AG04449 (cell line): ENCODE data around the gene ZBTB48.

Source experiments
- CTCF ChIA-PET: fragments of 350-600 bp; formaldehyde crosslinking; extraction: SDS; loops from one replicate; lab custom pipeline; 2021; ENCODE audit warnings: antibody characterized with exemption; lab: Yijun Ruan, JAX
- POLR2A ChIA-PET: fragments of 400-600, 350-600 bp; formaldehyde crosslinking; extraction: SDS; loops from one replicate; lab custom pipeline; 2020; ENCODE audit warnings: antibody characterized with exemption, inconsistent platforms; lab: Yijun Ruan, JAX
- DNase-seq: peaks from one replicate; pipeline ENCODE4 v3.0.0-alpha.2; 2010; ENCODE audit warnings: low read depth, low spot score
- H3K4me3 ChIP-seq: 2 replicates; pipeline ENCODE4 v1.5.1; 2011; ENCODE audit warnings: low read depth, mild to moderate bottlenecking, control low read depth, low read length
- CTCF ChIP-seq: IDR thresholded peaks from one replicate; pipeline ENCODE4 v1.5.1; 2011; ENCODE audit warnings: mild to moderate bottlenecking, moderate library complexity, low read length, control low read depth, inconsistent platforms; ENCODE audit not compliant: insufficient read depth; ENCODE audit errors: missing control alignments

The ZBTB48 gene

GRCh38 chr1:6637770-6638169 lies 58.0 kb downstream of the ZBTB48 start:
- no peak for DNase-seq
- ChIA-PET POLR2A (no interaction called here), CTCF (interaction anchor here (1.0 to 7.6 kb wide), 2 partner anchors 8 to 33 kb away, joined by 4 to 69 read pairs; no protein-coding TSS in a partner anchor)
- TF ChIP-seq CTCF, result no peak
- H3K4me3 ChIP-seq, result no peak overlapping the region

- no peak overlapping the region for H3K4me3 ChIP-seq
- POLR2A ChIA-PET, result no interaction called here
- DNase-seq, result no peak
- CTCF ChIA-PET, result interaction anchor here (0.7 to 7.6 kb wide), 2 partner anchors 8 to 152 kb away, joined by 4 to 69 read pairs; no protein-coding TSS in a partner anchor
- TF ChIP-seq CTCF, result no peak
These were observed 58.4 kb downstream of the ZBTB48 start for GRCh38 chr1:6638226-6638625.
